ENCODE measurements around the gene RAB19.
"Not testable (repeated sequence)": the region's sequence is repeated elsewhere in the genome, so short reads cannot be mapped to it uniquely, and the experiment has no call there.

Gene RAB19

GRCh38 chr7:140453785-140454656 is 50.2 kb downstream of the RAB19 start:
- not testable (repeated sequence) for DNase-seq (ENCODE audit: low read depth)

DNA sequence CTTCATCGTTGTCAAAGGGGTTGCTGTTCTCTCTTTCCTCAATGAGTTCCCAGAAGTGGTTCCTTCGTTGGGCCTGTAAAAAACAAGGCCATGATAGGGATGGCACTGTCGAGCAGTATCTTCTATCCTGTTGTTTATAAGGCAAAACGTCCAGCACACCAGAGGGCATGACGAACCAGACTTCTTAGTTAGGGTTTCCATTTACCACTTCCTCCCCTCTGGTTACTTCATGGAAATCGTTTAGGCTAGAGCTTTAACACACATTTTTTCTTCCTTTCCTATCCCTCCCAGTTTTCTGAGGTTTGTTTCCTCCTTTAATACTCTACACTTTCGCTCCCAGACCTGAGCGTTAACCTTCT is 50.8 kb downstream of the RAB19 start:
- no peak for DNase-seq (ENCODE audit: low read depth)

GRCh38 chr7:140455743-140456142 is 51.9 kb downstream of the RAB19 start:
- DNase-seq (ENCODE audit: low read depth) = no peak

DNA sequence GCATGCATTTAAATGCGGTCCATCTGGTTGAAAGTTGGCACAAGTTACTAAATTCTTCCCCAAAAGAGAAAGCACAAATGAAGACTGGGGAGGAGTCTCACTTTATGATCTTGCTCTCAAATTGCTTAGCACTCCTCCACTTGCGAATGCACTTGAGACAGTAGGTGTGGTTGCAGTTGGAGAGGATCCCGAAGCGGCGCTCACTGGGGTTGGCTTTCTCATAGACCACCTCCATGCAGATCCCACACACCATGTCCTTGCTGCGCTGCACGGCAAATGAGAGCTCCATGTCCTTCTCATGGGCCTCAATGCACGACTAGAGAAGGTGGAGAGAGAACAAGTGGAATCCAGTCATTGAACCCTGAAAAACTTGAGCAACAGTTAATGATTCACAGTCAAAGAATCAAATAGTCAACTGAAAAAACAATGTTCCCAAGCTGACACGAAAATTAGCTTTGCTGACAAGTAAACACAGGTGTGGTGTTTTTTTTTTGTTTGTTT is 52.7 kb downstream of the RAB19 start:
- no peak for DNase-seq (ENCODE audit: low read depth)

DNA sequence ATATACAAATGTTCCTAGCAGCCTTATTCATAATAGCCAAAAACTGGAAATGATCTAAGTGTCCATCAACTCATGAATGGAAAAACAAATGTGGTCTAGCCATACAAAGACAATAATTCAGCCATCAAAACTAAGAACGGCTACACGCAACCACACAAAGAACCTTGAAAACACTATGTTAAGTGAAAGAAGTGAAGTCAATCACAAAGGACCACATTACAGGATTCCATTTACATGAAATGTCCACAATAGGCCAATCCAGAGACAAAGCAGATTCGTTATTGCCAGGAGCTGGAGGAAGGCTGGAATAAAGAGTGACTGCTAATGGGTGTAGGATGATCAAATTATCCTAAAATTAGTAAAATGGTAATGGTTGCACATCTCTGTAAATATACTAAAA is 54.3 kb downstream of the RAB19 start:
- no peak for DNase-seq (ENCODE audit: low read depth)

- DNase-seq (ENCODE audit: low read depth) = no peak
Measured at GRCh38 chr7:140458916-140459315, 55.1 kb downstream of the RAB19 start.

DNA sequence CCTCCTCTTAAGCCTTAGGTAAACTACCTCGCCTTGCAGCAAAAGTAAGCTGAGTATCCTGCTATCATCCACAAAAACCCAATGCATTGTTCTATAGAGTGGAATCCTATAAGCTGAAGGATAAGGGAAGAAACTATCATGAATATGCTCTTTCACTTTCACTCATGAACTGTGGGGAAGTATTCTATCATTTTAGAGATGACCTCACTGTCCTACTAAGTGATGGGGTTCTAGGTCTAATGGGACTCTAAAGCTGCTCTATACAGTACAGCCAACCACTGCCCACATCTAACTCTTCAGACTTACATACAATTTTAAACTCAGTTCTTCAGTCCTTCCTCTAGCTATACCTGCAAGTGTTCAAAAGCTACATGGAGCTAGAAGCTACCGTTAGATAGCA is 59.3 kb downstream of the RAB19 start:
- no peak for DNase-seq (ENCODE audit: low read depth)

GRCh38 chr7:140475747-140476333 is 72.0 kb downstream of the RAB19 start:
- no peak for DNase-seq (ENCODE audit: low read depth)

DNA sequence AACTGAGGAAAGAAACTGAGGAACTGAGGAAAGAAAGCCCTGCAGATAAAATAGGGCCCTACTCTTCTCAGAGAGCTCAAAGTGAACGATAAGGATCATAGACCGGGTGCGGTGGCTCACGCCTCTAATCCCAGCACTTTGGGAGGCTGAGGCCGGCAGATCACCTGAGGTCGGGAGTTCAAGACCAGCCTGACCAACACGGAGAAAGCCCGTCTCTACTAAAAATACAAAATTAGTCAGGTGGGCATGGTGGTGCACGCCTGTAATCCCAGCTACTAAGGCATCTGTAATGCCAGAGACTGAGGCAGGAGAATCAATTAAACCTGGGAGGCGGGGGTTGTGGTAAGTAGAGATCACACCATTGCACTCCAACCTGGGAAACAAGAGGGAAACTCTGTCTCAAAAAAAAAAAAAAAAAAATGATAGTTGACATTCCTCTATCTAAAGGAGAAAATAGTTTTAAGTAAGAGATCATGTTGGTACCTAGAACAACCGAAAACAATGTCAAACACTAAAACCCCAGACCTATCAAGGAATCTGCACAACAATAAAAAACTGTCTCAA is 72.9 kb downstream of the RAB19 start:
- DNase-seq (ENCODE audit: low read depth) = no peak

All from GM04504 (cell line).